ENCODE results near the gene FERMT1.

DNA sequence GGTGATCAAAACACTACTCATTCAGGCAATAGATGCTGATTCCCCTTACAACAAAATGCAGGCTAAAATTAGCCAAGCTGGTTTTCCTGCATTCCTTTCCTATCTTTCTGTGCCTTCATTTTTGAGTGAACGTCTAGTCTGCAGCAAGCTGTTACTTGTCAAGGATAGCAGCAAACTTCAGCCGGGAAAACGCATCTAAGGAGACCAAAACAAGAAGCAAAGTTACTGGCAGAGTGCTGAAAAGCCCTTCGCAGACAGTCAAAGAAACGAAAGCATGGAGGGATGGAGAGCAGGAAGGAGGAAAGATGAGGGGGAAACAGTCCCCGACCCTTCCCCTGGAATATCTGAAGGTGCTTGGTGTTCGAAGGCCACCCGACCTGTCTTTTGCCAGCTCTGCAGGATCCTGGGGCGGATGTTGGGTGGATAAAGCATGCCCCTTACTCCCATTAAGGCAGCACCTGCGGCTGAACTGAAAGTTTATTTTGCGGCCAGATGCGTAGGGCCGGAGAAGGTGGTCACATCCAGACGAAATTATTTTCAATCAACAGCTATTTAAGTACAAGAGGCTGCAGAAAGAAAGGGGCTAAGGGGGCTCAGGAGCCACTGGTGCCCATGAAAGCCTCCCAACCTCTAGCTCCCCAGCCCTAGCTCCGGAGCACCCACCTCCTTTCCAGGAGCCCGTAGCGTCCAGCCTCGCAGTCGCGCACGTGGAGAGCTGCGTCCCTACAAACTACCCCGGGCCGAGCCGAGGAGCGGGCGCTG, 538 bp downstream of the FERMT1 start:
- TF ChIP-seq, protein P1, sequence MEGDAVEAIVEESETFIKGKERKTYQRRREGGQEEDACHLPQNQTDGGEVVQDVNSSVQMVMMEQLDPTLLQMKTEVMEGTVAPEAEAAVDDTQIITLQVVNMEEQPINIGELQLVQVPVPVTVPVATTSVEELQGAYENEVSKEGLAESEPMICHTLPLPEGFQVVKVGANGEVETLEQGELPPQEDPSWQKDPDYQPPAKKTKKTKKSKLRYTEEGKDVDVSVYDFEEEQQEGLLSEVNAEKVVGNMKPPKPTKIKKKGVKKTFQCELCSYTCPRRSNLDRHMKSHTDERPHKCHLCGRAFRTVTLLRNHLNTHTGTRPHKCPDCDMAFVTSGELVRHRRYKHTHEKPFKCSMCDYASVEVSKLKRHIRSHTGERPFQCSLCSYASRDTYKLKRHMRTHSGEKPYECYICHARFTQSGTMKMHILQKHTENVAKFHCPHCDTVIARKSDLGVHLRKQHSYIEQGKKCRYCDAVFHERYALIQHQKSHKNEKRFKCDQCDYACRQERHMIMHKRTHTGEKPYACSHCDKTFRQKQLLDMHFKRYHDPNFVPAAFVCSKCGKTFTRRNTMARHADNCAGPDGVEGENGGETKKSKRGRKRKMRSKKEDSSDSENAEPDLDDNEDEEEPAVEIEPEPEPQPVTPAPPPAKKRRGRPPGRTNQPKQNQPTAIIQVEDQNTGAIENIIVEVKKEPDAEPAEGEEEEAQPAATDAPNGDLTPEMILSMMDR (conservative IDR thresholded peaks at IDR 0.05; ENCODE audit: low read depth, low read length): no peak
- no peak for TF ChIP-seq RCOR1 (IDR thresholded peaks at IDR 0.05; ENCODE audit: insufficient replicate concordance, low read length)
- TF ChIP-seq MAFK (IDR thresholded peaks at IDR 0.05; ENCODE audit: low read depth, low read length): no peak
- no peak for TF ChIP-seq POLR2A (IDR thresholded peaks at IDR 0.05; ENCODE audit: low read depth, low read length)
- TF ChIP-seq MXI1 (IDR thresholded peaks at IDR 0.05; ENCODE audit: borderline replicate concordance, low read depth, low read length): no peak
- TF ChIP-seq FOS (IDR thresholded peaks at IDR 0.05; ENCODE audit: low read depth, low read length): no peak
- no peak for TF ChIP-seq CEBPB (IDR thresholded peaks at IDR 0.05; ENCODE audit: low read depth, low read length)
- TF ChIP-seq CHD1 (IDR thresholded peaks at IDR 0.05; ENCODE audit: low read depth, low read length): no peak
- TF ChIP-seq, protein P2, sequence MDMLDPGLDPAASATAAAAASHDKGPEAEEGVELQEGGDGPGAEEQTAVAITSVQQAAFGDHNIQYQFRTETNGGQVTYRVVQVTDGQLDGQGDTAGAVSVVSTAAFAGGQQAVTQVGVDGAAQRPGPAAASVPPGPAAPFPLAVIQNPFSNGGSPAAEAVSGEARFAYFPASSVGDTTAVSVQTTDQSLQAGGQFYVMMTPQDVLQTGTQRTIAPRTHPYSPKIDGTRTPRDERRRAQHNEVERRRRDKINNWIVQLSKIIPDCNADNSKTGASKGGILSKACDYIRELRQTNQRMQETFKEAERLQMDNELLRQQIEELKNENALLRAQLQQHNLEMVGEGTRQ (IDR thresholded peaks at IDR 0.05; ENCODE audit: low read depth, low read length): no peak
- TF ChIP-seq NFE2L2 (IDR thresholded peaks at IDR 0.05; ENCODE audit: low read depth, low read length): no peak
- TF ChIP-seq SMC3 (IDR thresholded peaks at IDR 0.05; ENCODE audit: low read depth, low read length): no peak
